K562 (cell line): ENCODE data around the gene SNAPC2. TPM values are rescaled to one million over a fixed set of nuclear protein-coding genes. Genes with fewer than 3 reads are reported as not detected.
A peak's percentile ranks its signal among the peaks of the same experiment; 100 is the strongest.

Source experiments
- E2F4 ChIP-seq: sonication (generic); formaldehyde crosslinking; IDR thresholded peaks from 2 replicates; pipeline ENCODE4 v1.8.0; 2022; ENCODE audit warnings: mild to moderate bottlenecking, low read depth, missing genetic modification reagents
- E4F1 ChIP-seq: fragments of 250-450 bp; sonication (Bioruptor Pico); IDR thresholded peaks from 2 replicates; pipeline ENCODE4 v1.5.0; 2021; ENCODE audit warnings: mild to moderate bottlenecking, borderline replicate concordance
- KLF1 ChIP-seq: fragments of 450-650 bp; IDR thresholded peaks from 2 replicates; pipeline ENCODE4 v1.6.1; 2016; ENCODE audit warnings: missing genetic modification characterization, missing compliant biosample characterization
- NCOA4 ChIP-seq: fragments of 450-650 bp; IDR thresholded peaks from 2 replicates; pipeline ENCODE4 v1.6.1; 2018; ENCODE audit warnings: mild to moderate bottlenecking; ENCODE audit not compliant: partially characterized antibody
- PBX2 ChIP-seq, 2 experiments: IDR thresholded peaks in 1 of 2; conservative IDR thresholded peaks in 1 of 2; 2 replicates each; pipeline ENCODE4 v1.6.1; 2016; ENCODE audit warnings: low read depth in 2 of 2, mild to moderate bottlenecking in 1 of 2, missing compliant biosample characterization in 1 of 2, missing genetic modification characterization in 1 of 2, moderate library complexity in 1 of 2
- ZBTB40 ChIP-seq, 2 experiments: fragments of 450-650 bp in 1 of 2; sonication (generic) in 1 of 2; formaldehyde crosslinking in 1 of 2; IDR thresholded peaks; 2 replicates each; pipeline versions ENCODE4 v1.7.1 to v1.9.0; 2016 to 2022; ENCODE audit warnings: inconsistent platforms in 1 of 2, mild to moderate bottlenecking in 1 of 2, missing genetic modification reagents in 1 of 2
- ZBTB43 ChIP-seq: sonication (generic); formaldehyde crosslinking; IDR thresholded peaks from 2 replicates; pipeline ENCODE4 v1.8.0; 2023; ENCODE audit warnings: mild to moderate bottlenecking, missing genetic modification reagents
- polyA plus RNA-seq, 8 experiments: library from polyadenylated mRNA; depleted of rRNA in 4 of 8; stranded (reverse) in 5 of 8; unstranded in 3 of 8; fragments of >200 nt; fragmentation: Nextera tagmentation in 2 of 8; fragmentation: Illumina TruSeq in 1 of 8; extraction: Ambion mirVana in 2 of 8; extraction: Trizol in 1 of 8; gene quantifications; 2 replicates each; pipeline versions ENCODE4 v1.2.1 to v1.2.3, GENCODE V29; 2011 to 2014; ENCODE audit warnings: inconsistent platforms in 1 of 8, missing spikeins in 1 of 8
- total RNA-seq, 7 experiments: library from RNA; depleted of rRNA in 6 of 7; stranded (reverse); fragments of >200 nt in 6 of 7; fragmentation: Illumina TruSeq in 2 of 7; extraction: Trizol in 2 of 7; gene quantifications; 2 replicates each; pipeline versions ENCODE4 v1.2.1 to v1.2.3, GENCODE V29; 2011 to 2021; ENCODE audit warnings: low replicate concordance in 1 of 7

Gene SNAPC2
- total and polyA plus RNA-seq, 9 of the 15 experiments (the other 6 are each of a cell fraction or from before 2014, with no cell fraction given), result 0.59 to 45.1 (median 15.3) TPM

GRCh38 chr19:7903244-7904073 is 16.7 kb upstream of the SNAPC2 start, which contains the start of gene MAP2K7 (continued):
- TF ChIP-seq ZBTB40 (IDR thresholded peaks at IDR 0.05) (0 out of 2 replicates have a peak, but pooled peaks have one; percentile 33), ZBTB40 (CRISPR knock-in tag; IDR thresholded peaks at IDR 0.05) (no peak), E2F4 (CRISPR knock-in tag) (no peak), KLF1 (tag) (peak; percentile 33; the same call in 1 of the 2 replicates), E4F1 (CRISPR knock-in tag) (no peak), PBX2 (CRISPR knock-in tag; IDR thresholded peaks at IDR 0.05; ENCODE audit: low read depth) (no peak), PBX2 (tag; conservative IDR thresholded peaks at IDR 0.05; ENCODE audit: low read depth) (no peak), ZBTB43 (CRISPR knock-in tag) (no peak), NCOA4 (no peak)
